Activated gamma-delta T cell (primary cell): ENCODE results near the gene CCDC86.

Experiments used
- DNase-seq: peaks from one replicate; lab custom pipeline; 2025; lab: John Stamatoyannopoulos, UW

CCDC86 gene

GRCh38 chr11:60868682-60869450 is 27.0 kb downstream of the CCDC86 start:
- no peak for DNase-seq

- no peak for DNase-seq
These were observed 27.5 kb downstream of the CCDC86 start for GRCh38 chr11:60869451-60869825.

DNA sequence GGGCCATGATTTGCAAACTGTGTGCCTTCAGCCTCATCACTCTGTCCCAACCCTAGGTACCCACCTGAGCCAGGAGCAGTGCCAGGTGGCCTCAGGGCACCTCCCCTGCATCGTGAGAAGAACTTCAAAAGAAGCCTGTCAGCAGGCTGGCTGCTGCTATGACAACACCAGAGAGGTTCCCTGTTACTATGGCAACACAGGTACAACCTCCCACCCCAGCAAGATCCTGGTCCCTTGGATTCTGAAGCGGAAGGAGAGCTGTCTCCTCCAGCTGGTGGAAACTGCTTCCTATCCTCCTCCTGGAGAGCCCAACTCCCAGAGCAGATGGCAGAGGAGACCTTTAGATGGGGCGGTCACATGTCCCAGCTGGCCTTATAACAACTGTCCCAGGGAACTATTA is 28.4 kb downstream of the CCDC86 start:
- DNase-seq: no peak

DNA sequence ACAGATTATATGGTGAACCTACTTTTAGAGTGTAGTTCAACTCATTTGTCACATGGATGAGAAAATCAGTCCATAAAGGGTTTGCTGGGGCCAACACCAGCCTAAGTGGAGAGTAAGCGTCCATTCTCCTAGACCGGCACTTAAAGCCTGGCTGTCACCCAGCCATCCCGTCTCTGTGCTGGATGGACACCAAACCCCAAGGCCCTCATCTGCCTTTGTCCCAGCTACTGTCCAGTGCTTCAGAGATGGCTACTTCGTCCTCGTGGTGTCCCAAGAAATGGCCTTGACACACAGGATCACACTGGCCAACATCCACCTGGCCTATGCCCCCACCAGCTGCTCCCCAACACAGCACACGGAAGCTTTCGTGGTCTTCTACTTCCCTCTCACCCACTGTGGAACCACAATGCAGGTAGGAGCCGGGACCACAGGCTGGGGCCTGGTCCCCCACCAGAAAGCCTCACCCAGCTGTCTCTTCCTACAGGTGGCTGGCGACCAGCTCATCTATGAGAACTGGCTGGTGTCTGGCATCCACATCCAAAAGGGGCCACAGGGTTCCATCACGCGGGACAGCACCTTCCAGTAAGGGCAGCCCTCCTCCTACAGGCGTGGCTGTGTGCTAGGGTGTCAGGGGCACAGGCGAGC is 28.9 kb downstream of the CCDC86 start:
- DNase-seq: no peak

GRCh38 chr11:60871378-60872061 is 29.6 kb downstream of the CCDC86 start:
- DNase-seq: no peak

- DNase-seq: no peak
These were observed 30.4 kb downstream of the CCDC86 start for GRCh38 chr11:60872124-60872960.

- no peak for DNase-seq
These were observed 31.1 kb downstream of the CCDC86 start for GRCh38 chr11:60872961-60873524.

DNA sequence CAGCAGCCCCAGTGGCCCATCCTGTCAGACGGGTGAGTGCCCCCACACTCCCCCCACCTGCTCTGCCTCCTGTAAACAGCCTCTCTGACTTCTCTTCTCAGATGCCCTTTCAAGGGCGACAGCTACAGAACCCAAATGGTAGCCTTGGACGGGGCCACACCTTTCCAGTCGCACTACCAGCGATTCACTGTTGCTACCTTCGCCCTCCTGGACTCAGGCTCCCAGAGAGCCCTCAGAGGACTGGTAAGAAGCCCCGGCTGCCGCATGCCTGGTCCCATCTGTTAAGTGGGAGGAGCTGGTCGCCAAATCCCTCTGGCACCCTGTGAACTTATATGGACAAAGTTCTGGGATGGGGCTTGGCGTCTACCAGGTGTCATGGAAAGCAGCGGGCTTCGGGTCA is 31.6 kb downstream of the CCDC86 start:
- no peak for DNase-seq

DNA sequence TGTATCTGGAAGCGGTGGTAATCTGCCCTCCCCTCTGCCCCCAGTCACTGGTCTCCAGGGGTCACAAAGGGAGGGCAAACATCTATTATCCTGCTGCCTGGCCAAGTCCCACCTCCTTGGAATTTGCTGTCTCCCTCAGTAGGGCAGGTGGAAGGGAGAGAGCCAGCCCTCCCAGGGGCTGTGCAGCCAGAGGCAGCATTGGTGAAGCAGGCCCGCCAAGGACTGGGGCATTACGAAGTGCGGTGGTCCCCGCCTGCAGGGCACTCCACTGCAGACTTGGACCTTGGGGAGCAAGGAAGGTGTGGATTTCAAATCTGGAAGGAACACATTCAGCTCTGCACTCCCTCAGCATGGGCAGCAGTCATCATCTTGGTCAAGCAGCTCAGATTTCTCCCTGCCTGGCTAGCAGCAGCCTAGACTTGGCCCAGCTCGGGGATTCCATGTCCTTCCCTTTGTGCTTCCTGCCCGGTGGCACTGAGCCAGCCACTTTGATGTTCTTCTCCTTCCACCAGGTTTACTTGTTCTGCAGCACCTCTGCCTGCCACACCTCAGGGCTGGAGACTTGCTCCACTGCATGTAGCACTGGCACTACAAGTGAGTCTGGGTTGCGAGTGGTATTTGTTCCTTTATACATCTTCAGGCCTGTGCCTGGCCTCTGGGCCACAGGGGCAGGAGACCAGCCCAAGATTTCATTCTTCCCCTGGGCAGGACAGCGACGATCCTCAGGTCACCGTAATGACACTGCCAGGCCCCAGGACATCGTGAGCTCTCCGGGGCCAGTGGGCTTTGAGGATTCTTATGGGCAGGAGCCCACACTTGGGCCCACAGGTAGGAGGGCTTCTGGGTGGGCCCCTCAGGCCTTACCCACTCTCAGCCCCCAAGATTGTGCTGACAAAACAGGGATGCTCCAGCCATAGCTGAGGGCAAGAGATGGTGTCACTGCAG is 32.8 kb downstream of the CCDC86 start:
- no peak for DNase-seq

DNA sequence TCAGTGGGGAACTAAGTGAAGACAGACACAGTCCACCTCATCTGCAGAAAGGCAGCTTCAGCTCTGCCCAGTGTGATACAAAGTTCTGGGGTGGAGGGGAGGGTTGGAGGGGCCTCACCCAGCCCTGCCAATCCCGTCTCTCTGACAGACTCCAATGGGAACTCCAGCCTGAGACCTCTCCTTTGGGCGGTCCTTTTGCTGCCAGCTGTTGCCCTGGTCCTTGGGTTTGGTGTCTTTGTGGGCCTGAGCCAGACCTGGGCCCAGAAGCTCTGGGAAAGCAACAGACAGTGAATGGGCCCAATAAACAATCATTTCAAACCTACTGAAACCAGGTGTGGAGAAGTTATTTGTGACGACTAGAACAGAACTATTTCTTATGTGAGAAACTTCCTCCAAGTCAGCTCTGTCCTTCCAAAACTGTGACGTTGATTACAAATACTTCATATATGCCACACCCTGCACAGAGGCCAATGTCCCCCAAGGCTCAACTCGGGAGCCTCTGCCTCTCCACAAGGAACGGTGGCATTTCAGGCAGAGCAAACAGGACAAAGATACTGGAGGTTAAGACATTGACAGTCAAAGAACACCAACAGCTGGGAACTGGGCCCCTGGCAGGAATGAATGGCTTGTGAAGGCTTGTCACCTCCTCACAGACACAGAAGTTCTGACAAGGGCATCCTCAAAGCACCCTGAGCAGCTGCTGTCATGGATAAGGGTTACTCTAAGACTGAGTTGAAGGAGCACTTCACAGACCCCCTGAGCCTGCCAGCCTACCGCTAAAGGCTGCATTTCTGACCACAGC is 33.7 kb downstream of the CCDC86 start:
- DNase-seq: no peak

DNA sequence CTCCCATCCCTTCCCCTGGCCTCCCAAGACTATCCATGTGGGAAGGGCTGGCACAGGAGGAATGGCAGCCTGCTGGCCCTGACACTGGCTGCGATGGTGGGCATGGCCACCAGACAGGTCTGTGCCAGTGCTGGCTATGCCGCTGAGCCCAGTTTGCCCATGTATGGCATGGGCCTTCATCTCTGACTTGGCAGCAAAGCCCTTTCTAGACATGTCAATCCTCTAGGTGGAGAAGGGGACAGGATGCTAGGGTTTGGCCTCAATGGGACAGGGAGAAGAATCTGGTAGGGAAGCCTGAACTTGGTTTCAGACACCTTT is 34.2 kb downstream of the CCDC86 start:
- DNase-seq: no peak

DNA sequence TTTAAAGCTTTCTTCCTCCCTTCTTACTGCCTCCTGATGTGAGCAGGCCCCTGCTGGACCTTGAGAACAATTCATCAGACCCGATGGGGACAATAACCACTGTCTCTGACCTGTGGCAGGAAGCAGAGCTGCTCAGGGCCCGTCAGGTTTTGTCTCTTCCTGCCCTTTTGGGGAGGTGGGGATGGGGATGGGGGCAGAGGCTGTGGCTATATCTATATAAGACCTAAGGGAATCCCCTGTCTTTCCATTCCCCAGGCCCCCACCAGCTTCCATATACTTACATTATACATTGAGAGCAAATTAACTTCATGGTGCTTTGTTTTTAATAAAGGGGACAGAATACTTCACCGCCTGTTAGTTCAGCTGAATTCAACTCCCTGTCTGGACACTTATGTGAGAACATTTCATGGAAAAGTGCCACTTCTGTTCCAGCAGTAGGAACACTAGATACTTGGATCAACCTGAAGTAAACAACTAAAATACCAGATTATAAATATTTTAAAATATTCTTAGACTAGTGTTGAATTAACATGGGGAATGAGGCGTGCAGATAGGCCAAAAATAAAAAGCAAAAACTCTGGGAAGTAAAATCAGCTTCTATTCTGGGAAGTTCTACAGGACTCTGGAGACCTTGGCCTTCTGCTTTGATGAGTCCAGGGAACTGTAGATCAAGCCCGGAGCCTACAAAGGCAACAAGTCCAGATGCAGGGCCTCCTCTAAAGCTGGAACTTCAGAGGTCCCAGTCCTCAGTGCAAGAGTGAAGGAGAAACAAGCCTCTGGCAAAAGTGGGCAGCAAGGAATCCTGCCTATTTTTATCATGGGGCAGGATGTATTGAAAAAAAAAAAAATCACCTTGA is 36.6 kb downstream of the CCDC86 start:
- no peak for DNase-seq

- DNase-seq: no peak
These were observed 37.2 kb downstream of the CCDC86 start for GRCh38 chr11:60879104-60879503.

DNA sequence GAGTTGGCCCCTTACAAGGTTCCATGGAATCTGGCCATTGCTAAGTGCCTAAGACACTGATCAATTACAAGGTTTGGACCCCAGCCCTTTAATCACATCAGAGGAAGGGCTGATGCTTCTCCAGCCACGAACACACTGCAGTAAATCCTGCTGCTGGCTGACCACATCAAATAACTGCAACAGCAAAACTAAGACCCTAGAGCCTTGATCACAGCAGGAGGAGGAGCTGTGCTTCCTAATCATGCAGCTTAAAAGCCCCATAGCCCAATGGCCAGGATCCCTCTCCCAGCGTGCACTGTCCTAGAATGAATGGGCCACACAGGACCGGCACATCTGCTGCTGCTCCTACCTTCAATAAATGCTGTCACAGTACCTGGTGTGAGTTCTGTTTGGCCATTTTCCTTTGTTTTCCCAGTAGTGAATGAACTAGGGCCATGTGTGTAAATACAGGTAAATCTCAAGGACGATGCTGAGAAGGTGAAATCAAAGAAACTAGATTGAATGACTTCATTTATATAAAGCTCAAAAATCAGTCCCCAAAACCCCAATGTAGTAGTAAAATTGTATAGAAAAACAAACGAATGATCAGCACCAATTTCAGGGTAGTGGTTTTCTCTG is 38.2 kb downstream of the CCDC86 start:
- no peak for DNase-seq

- DNase-seq: no peak
These were observed 38.9 kb downstream of the CCDC86 start for GRCh38 chr11:60880643-60881282.

DNA sequence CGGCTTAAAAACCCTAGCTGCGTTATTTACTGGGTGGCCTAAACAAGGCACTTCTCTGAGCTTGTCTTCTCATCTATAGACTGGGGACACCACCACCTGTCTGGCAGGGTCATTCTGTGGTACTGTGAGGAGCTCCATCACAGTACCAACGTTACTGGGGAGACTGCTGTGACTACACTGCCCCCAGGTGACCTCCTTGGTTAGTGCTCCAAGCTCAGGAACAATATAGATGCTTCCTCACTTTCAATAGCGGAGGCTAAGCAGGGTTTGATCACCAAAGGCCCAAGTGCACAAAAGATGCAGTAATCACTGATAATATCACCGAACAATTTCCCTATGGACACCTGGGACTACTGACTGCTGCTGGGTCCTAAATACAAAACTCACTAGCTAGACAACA is 45.6 kb downstream of the CCDC86 start:
- no peak for DNase-seq

DNA sequence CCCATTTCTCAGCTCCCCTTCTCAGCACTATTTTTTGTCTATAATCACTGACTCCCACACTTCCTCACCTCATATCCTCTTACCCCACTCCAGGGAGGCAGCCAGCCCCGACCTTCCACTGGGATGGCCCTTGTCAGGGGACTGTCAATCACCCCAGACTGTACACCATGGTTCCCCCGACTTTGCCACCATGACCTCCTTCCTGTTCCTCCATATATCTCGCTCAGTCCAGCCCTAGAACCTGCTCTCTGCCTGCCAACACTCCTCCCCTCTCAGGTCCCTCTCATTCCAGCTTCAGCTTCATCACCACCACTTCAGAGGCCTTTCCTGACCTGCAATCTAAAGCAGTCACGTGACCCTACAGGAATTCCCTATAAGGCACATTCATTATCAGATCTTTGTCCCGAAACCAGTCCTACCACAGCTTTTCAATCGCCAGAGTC is 48.0 kb downstream of the CCDC86 start:
- DNase-seq: no peak

DNA sequence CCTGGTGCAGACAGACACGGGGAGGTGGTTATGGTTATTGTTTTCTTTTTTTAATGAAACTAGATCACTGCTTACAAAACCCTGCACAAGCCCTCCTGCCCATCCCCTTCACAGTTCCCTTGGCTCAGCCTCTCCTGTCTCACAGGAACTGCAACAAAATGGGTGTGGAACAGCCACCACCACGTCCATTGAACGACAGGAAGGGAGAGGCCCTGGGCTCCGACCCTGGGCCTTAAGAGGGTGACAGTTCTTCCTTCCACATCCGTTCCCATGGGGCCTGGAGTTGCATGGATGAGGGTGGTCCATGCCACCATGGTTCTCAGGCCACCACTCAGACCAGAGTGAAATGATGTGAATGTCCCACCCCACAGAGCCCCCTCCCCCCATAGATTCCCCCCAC is 48.8 kb downstream of the CCDC86 start:
- DNase-seq: no peak
